Cardiac muscle cell (in vitro differentiated cells and primary cell): Measurements from ENCODE around the gene ZFR. TPM values are rescaled to one million over a fixed set of nuclear protein-coding genes. Genes with fewer than 3 reads are reported as not detected.

Experiments used
- DNase-seq, 2 donors: peaks; one replicate each; pipeline versions ENCODE4 v3.0.0 to v3.0.0-alpha.2; 2010 to 2017; ENCODE audit warnings: low read depth in 1 of 2, low spot score in 1 of 2
- H3K27ac ChIP-seq: fragments of 200-600 bp; sonication (generic); 2 replicates; pipeline ENCODE4 v1.5.1; 2016
- H3K27me3 ChIP-seq: fragments of 200-600 bp; sonication (generic); 2 replicates; pipeline ENCODE4 v1.6.0; 2016; ENCODE audit warnings: control low read depth
- H3K36me3 ChIP-seq: fragments of 200-600 bp; sonication (generic); 2 replicates; pipeline ENCODE4 v1.5.1; 2016; ENCODE audit warnings: control low read depth
- H3K4me1 ChIP-seq: fragments of 200-600 bp; sonication (generic); 2 replicates; pipeline ENCODE4 v1.8.1; 2017; ENCODE audit warnings: low read depth, mild to moderate bottlenecking, mixed run types
- H3K4me3 ChIP-seq: fragments of 200-600 bp; sonication (generic); 2 replicates; pipeline ENCODE4 v1.5.1; 2016; ENCODE audit warnings: mild to moderate bottlenecking
- H3K9me3 ChIP-seq: fragments of 200-600 bp; sonication (generic); 2 replicates; pipeline ENCODE4 v1.5.1; 2017; ENCODE audit warnings: low read depth, mild to moderate bottlenecking, control low read depth
- CTCF ChIP-seq: IDR thresholded peaks from 2 replicates; pipeline ENCODE4 v1.5.1; 2012; ENCODE audit warnings: low read depth, mild to moderate bottlenecking, low read length
- polyA plus RNA-seq: library from polyadenylated mRNA; unstranded; fragments of >200 nt; fragmentation: Nextera tagmentation; extraction: Ambion mirVana; gene quantifications from 2 replicates; pipeline ENCODE4 v1.2.1, GENCODE V29; 2016
- total RNA-seq: library from RNA; depleted of rRNA; stranded (reverse); fragments of >200 nt; gene quantifications from 2 replicates; pipeline ENCODE4 v1.2.3, GENCODE V29; 2016

ZFR gene
- total and polyA plus RNA-seq, 2 experiments from 2014 or later: 66.5 to 75.6 TPM

- Histone ChIP-seq H3K9me3 (no peaks in the 10 kb centered on the region), H3K27me3 (no peaks in the 10 kb centered on the region), H3K4me3 (no peak overlapping the region), H3K36me3 (no peaks in the 10 kb centered on the region), H3K27ac (no peak overlapping the region), H3K4me1 (peaks cover 19% of the 10 kb centered on the region)
- DNase-seq: no peak
- no peak for TF ChIP-seq CTCF
Measured at GRCh38 chr5:32473072-32473471, 28.5 kb upstream of the ZFR start.

- Histone ChIP-seq H3K4me1 (peaks cover 19% of the 10 kb centered on the region), H3K27ac (no peak overlapping the region), H3K9me3 (no peaks in the 10 kb centered on the region), H3K27me3 (no peaks in the 10 kb centered on the region), H3K4me3 (no peak overlapping the region), H3K36me3 (no peaks in the 10 kb centered on the region)
- no peak for TF ChIP-seq CTCF
- DNase-seq: no peak
Measured at GRCh38 chr5:32471784-32472183, 27.2 kb upstream of the ZFR start.

- H3K4me3 ChIP-seq: no peak overlapping the region
- TF ChIP-seq CTCF: no peak
- no peak for DNase-seq
- H3K9me3 ChIP-seq: no peaks in the 10 kb centered on the region
- no peaks in the 10 kb centered on the region for H3K36me3 ChIP-seq
- no peaks in the 10 kb centered on the region for H3K27me3 ChIP-seq
- no peak overlapping the region for H3K27ac ChIP-seq
- no peaks in the 10 kb centered on the region for H3K4me1 ChIP-seq
Measured at GRCh38 chr5:32465076-32465475, 20.5 kb upstream of the ZFR start.

- TF ChIP-seq CTCF: no peak
- Histone ChIP-seq H3K36me3 (no peaks in the 10 kb centered on the region), H3K4me3 (no peak overlapping the region), H3K4me1 (no peaks in the 10 kb centered on the region), H3K27me3 (no peaks in the 10 kb centered on the region), H3K27ac (no peak overlapping the region), H3K9me3 (no peaks in the 10 kb centered on the region)
- DNase-seq: no peak
Measured at GRCh38 chr5:32462618-32463017, 18.1 kb upstream of the ZFR start.

GRCh38 chr5:32461441-32462120 is 17.0 kb upstream of the ZFR start:
- Histone ChIP-seq H3K36me3 (no peaks in the 10 kb centered on the region), H3K27me3 (no peaks in the 10 kb centered on the region), H3K9me3 (no peaks in the 10 kb centered on the region), H3K27ac (no peak overlapping the region), H3K4me1 (no peaks in the 10 kb centered on the region), H3K4me3 (no peak overlapping the region)
- DNase-seq: no peak
- no peak for TF ChIP-seq CTCF
